SH-SY5Y (cell line): ENCODE data around the gene TMED1.

Experiments used
- GATA2 ChIP-seq: IDR thresholded peaks from 2 replicates; pipeline ENCODE4 v1.6.1; 2011; ENCODE audit warnings: mild to moderate bottlenecking, low read depth, low read length
- GATA3 ChIP-seq: IDR thresholded peaks from 2 replicates; pipeline ENCODE4 v1.6.1; 2011; ENCODE audit warnings: low read depth, mild to moderate bottlenecking, low read length, moderate library complexity

GRCh38 chr19:10848230-10848856 is 12.3 kb upstream of the TMED1 start, which contains the start of gene C19orf38:
- TF ChIP-seq GATA2 (no peak), GATA3 (no peak)
